NCI-H1436 treated with DMSO at 0.1 percent for 48 hours (cell line): ENCODE data around the gene CTTNBP2.

Experiments
- DNase-seq: peaks from one replicate; lab custom pipeline; 2025; lab: John Stamatoyannopoulos, UW

CTTNBP2 gene, protein sequence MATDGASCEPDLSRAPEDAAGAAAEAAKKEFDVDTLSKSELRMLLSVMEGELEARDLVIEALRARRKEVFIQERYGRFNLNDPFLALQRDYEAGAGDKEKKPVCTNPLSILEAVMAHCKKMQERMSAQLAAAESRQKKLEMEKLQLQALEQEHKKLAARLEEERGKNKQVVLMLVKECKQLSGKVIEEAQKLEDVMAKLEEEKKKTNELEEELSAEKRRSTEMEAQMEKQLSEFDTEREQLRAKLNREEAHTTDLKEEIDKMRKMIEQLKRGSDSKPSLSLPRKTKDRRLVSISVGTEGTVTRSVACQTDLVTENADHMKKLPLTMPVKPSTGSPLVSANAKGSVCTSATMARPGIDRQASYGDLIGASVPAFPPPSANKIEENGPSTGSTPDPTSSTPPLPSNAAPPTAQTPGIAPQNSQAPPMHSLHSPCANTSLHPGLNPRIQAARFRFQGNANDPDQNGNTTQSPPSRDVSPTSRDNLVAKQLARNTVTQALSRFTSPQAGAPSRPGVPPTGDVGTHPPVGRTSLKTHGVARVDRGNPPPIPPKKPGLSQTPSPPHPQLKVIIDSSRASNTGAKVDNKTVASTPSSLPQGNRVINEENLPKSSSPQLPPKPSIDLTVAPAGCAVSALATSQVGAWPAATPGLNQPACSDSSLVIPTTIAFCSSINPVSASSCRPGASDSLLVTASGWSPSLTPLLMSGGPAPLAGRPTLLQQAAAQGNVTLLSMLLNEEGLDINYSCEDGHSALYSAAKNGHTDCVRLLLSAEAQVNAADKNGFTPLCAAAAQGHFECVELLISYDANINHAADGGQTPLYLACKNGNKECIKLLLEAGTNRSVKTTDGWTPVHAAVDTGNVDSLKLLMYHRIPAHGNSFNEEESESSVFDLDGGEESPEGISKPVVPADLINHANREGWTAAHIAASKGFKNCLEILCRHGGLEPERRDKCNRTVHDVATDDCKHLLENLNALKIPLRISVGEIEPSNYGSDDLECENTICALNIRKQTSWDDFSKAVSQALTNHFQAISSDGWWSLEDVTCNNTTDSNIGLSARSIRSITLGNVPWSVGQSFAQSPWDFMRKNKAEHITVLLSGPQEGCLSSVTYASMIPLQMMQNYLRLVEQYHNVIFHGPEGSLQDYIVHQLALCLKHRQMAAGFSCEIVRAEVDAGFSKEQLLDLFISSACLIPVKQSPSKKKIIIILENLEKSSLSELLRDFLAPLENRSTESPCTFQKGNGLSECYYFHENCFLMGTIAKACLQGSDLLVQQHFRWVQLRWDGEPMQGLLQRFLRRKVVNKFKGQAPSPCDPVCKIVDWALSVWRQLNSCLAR (N-terminal part only)

DNA sequence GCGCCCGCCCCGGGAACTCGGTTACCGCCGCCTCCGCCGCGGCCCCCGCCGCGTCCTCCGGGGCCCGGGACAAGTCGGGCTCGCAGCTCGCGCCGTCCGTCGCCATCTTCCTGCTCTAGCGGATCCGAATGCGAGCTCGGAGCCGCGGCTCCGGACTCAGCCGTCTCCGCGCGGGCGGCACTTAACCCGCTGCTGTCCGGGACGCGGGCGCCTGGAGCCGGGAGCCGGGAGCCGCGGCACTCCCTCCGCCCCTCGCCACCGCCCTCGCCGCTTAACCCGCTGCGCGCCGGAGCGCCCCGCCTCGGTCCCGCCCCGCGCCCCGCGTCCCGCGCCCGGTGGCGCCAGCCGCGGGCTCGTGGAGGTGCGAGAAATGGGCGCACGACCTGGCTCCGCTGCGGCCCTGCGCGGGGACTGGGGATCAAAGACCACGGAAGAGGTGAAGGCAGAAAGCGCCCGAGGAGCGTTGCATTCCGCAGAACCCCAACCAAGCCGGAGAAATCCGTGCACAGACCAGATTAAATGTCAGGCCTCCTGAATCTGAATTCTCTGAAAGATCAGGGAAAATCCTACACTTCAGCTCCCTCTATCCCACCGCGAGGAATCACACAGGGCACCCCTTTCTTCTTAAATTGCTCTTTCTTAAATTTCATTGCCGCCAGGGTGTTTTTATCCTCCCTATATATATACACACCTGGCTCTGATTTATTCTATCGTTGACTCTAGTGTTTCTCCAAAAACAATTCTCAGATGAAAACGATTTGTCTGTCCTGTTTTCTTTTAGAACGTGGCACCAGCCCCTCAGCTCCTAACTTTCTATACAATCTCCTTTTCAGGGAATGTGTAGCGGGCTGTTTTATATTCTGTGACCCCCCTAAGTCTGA, at the start of gene CTTNBP2:
Gene CTTNBP2, minus strand, starts transcription at position 132 of the 881 bp plus-strand sequence. Its CDS starts 26 bp downstream, at position 106.
- DNase-seq = no peak

DNA sequence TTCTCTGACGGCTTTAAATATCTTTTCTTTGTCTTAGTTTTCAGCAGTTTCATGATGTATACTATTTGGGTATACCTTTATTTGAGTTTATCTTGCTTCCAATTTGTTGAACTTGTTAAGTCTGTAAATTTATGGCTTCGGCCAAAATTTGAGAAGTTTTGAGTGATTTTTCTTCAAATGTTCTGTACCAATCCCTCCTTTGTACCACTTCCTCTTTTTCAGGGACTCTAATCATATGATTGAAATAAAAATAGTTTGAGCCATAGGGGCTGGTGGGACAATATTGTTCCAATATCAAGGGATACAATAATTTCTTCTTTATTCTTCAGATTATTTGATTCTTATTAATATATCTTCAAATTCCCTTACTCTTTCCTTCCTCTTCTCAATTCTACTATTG, 43.1 kb upstream of the CTTNBP2 start:
- DNase-seq = no peak

GRCh38 chr7:117912421-117912820, 39.2 kb upstream of the CTTNBP2 start:
- DNase-seq = no peak

- no peak for DNase-seq
These were observed 35.0 kb upstream of the CTTNBP2 start for GRCh38 chr7:117908031-117908795.

DNA sequence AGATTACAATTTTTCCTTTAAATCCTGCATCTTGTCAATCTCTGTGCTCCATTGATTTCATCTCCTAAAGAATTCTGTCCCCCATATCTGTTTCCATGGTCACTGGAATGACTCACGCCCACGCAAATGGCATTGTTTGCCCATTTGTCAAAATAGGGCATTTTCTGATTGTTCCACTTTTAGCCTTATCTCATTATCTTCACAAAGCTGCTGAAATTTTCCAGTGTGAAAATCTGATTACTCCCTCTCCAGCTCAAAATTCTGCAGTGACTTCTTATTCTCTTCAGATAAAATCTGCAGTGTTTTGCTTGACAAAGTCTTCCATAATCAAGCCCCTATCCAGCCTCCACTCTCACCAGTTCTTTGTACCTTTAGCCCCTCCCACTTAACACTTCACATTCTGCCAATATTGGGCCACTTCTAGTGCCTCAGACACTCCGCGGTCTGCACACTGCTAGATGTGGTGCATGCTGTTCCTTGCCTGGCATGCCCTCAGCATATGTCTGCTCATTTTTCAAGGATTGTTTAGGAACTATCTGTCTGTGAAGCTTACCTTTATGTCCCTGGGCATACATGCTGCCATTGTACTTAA, 33.9 kb upstream of the CTTNBP2 start:
- DNase-seq = no peak

GRCh38 chr7:117902314-117902889, 29.2 kb upstream of the CTTNBP2 start:
- DNase-seq = no peak

GRCh38 chr7:117901089-117901797, 28.0 kb upstream of the CTTNBP2 start:
- DNase-seq = no peak

- no peak for DNase-seq
These were observed 23.1 kb upstream of the CTTNBP2 start for GRCh38 chr7:117896339-117896738.

- no peak for DNase-seq
These were observed 22.0 kb upstream of the CTTNBP2 start for GRCh38 chr7:117895276-117895675.

DNA sequence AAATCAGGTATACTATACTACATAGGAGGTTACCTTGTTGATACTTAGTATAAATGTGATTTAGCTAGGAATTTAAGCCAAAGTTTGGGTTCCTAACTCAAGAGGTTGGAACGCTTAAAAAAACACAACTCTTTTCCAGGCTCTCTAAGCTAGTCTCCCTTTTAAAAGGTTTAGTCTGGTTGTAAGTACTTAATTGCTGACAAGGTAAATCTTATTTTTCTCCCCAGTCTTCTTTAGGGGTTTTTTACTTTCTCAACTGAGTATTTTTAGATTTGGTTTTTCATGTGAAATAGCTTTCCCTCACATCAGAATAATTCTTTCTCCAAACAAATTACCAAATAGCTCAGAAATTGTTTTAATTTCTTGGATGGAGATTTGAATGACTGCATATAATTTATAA, 20.8 kb upstream of the CTTNBP2 start:
- no peak for DNase-seq

GRCh38 chr7:117892821-117893220, 19.6 kb upstream of the CTTNBP2 start:
- no peak for DNase-seq

DNA sequence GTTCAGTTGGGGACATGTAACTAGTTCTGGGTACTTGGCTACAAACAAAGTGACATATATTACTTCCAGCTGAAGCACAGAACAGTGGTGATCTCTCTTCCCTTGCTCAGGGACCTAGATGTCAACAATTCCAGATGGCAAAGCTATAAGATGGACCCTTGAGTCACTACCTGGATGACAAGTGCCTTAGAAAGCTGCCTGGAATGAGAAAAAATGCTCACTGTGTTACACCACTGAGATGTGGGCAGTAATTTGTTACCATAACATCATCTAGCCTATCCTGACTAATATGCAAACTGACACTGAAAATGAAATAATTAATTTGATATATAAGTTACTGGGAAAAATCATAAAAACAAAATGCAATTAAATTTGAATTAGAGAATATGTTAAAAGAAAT, 16.4 kb upstream of the CTTNBP2 start:
- no peak for DNase-seq

- no peak for DNase-seq
These were observed 15.4 kb upstream of the CTTNBP2 start for GRCh38 chr7:117888627-117889026.

DNA sequence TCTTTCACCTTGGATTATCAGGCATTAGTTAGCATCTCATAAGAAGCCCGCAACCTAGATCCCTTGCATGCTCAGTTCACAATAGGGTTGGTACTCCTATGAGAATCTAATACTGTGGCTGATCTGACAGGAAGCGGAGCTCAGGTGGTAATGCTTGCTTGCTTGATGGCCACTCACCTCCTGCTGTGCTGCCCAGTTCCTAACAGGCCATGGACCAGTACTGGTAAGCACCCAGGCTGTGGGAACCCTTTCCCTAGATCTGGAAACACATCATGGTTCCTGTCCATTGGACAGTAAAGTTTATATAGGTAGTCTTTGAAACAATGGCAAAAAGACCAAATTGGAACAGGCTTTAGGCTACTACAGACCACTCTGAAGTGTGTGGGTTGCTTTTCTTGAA, 9.4 kb upstream of the CTTNBP2 start:
- no peak for DNase-seq

DNA sequence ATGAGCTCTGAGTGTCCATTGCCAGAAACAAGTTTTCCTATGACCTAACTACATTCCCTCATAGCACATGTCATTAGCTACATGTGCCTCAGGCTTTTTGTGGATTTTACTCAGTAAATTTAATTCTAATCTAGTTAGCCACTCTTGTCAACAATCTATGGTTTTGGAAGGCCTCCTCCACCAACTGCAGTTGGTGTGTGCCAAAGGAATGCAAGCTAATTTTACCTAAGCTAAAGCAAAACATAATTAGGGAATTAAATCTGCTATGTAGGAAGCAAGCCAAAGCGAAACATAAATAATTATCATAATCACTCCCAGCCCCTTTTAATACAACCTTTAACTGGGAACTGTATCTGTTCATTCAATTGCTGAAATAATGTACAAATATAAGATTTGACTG, 3.5 kb upstream of the CTTNBP2 start:
- no peak for DNase-seq

DNA sequence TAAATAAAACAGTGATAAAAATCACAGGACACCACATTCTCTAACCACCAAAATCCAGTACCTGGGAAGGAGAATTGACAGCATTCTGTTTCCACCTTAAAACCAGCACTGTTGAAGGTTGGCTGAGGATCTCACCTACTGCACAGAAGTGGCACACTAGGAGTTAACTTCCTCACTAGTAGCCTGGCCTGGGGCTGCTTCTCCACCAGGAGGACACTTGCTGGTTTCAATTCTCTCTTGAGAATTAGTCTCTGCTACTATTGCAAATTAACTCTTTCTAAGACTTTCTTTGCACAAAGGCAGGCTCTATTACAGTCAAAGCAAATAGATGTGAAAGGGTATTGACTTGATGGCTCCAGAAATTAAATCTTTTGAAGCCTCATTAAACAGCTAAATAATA, 2.3 kb upstream of the CTTNBP2 start:
- no peak for DNase-seq

DNA sequence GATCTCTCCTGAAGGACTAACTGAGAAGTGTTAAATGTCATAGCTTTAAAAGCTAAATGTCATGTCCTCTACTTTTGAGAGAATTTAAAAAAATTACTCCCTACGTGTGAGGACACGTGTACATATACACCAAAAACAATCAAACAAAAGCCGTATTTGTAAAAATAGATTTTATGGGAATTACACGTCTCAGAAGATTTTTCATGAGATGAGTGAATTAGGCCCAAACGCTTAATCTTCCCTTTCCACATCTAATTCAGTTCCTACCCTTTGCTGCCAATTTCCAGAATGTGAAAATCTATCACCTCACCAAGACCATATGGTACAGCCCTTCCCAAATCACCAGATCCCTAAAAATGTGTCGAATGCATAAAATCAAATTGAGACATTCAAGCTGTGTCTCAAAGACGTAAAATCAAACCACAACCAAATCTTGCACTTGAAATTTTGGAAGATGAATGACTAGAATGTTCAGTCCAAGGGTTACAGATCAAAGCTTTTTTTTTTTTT, 1.0 kb upstream of the CTTNBP2 start:
- no peak for DNase-seq

- DNase-seq = no peak
These were observed 506 bp downstream of the CTTNBP2 start for GRCh38 chr7:117872561-117873309.
